AG04449 (cell line): ENCODE data around the gene ATP2B1.

ENCODE experiments used
- CTCF ChIA-PET: fragments of 350-600 bp; formaldehyde crosslinking; extraction: SDS; loops from one replicate; lab custom pipeline; 2021; ENCODE audit warnings: antibody characterized with exemption; lab: Yijun Ruan, JAX
- POLR2A ChIA-PET: fragments of 400-600, 350-600 bp; formaldehyde crosslinking; extraction: SDS; loops from one replicate; lab custom pipeline; 2020; ENCODE audit warnings: antibody characterized with exemption, inconsistent platforms; lab: Yijun Ruan, JAX
- DNase-seq: peaks from one replicate; pipeline ENCODE4 v3.0.0-alpha.2; 2010; ENCODE audit warnings: low read depth, low spot score
- H3K4me3 ChIP-seq: 2 replicates; pipeline ENCODE4 v1.5.1; 2011; ENCODE audit warnings: low read depth, mild to moderate bottlenecking, control low read depth, low read length
- TF ChIP-seq, protein P1 (sequence below): IDR thresholded peaks from one replicate; pipeline ENCODE4 v1.5.1; 2011; ENCODE audit warnings: mild to moderate bottlenecking, moderate library complexity, low read length, control low read depth, inconsistent platforms; ENCODE audit not compliant: insufficient read depth; ENCODE audit errors: missing control alignments

The ATP2B1 gene

DNA sequence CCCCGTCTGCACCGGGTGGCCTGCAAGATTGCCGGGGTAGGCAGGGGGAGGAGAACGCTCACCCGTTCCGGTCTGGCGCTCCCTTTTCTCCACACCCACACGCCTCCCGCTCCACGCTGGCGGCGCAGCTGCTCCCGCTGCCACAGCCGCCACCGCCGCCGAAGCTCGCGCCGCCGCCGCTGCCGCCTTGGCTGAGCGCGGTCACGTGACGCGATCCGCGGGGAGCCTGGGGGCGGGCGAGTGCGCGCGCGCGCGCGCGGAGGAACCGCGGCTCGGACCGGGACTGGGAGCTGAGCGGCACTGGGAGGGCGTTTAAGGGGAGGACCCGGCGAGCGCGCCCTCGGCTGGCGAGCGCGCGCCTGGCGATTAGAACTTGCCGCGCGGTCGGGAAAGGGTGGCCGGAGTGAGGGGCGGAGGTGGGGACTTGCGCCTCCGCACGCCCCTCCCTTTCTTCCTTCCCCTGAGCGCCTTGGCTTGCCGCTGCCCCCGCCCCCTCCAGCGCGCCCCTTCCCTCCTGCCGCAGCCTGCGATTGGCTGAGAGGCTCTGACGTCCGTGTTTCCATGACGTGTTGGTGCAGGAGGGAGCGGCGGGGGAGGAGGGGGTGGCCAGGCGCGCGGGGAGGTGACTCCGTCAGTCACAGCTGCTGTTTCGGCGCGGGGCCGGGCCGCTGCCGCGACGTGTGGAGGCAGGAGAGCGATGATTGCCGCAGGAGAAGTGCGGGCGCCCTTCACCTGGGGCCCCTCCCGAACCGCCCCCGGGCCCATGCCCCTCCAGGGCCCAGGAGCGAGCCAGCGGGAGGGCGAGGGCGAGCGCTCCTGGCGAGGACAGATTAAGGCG, 738 bp upstream of the ATP2B1 start:
- ChIA-PET POLR2A (interaction anchor here (0.6 to 2.5 kb wide), 17 partner anchors 13 to 1231 kb away, joined by 3 to 17 read pairs (median 3); no protein-coding TSS in a partner anchor), CTCF (interaction anchor here (0.8 to 1.7 kb wide), 8 partner anchors 8 to 321 kb away, joined by 3 to 6 read pairs (median 3); no protein-coding TSS in a partner anchor)
- DNase-seq, result peak; percentile 95
- peak overlapping the region; percentile 85 for H3K4me3 ChIP-seq
- TF ChIP-seq, protein P1, sequence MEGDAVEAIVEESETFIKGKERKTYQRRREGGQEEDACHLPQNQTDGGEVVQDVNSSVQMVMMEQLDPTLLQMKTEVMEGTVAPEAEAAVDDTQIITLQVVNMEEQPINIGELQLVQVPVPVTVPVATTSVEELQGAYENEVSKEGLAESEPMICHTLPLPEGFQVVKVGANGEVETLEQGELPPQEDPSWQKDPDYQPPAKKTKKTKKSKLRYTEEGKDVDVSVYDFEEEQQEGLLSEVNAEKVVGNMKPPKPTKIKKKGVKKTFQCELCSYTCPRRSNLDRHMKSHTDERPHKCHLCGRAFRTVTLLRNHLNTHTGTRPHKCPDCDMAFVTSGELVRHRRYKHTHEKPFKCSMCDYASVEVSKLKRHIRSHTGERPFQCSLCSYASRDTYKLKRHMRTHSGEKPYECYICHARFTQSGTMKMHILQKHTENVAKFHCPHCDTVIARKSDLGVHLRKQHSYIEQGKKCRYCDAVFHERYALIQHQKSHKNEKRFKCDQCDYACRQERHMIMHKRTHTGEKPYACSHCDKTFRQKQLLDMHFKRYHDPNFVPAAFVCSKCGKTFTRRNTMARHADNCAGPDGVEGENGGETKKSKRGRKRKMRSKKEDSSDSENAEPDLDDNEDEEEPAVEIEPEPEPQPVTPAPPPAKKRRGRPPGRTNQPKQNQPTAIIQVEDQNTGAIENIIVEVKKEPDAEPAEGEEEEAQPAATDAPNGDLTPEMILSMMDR, result peak; percentile 8

- DNase-seq, result no peak
- ChIA-PET CTCF (interaction anchor here (1.0 to 1.5 kb wide), 3 partner anchors 10 to 164 kb away, joined by 3 to 6 read pairs (median 3); no protein-coding TSS in a partner anchor), POLR2A (interaction anchor here (1.2 to 2.5 kb wide), 6 partner anchors 12 to 269 kb away, joined by 3 to 17 read pairs (median 4); no protein-coding TSS in a partner anchor)
- H3K4me3 ChIP-seq, result peak overlapping the region; percentile 85
- TF ChIP-seq, protein P1, result peak; percentile 4
Measured at GRCh38 chr12:89707703-89708564, 704 bp downstream of the ATP2B1 start.

DNA sequence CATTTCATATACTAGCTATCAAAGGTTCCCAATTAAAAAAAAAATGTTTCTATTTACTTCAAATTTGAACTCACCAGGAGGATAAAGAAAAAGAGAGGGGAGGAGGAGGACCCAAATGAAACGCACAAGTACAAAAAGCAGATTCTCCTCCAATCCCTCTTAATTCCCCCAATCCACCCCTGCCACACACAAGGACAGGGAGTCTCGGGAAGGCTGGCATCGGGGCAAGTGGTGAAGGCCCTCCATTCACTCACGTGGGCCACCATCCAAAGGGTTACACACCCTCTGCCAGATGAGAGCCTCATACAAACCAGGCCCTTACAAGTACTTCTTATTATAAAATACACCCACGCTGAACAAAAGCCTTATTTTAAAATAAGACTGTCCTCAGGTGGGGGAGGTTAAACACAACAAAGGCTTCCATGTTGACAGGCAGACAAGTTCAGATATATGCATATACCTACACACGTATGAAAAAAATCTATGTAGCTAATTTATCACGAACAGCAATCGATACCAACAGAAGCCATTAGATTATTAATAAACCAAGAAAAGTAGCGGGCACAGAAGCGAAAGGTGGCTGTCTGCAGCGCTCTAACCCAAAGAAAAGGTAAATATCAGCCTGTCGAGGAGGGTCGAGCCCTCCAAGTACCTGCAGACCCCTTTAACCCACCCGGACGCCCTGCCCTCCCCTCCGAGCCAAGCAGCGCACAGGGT, 1.5 kb downstream of the ATP2B1 start:
- ChIA-PET CTCF (interaction anchor here (0.8 to 1.4 kb wide), 2 partner anchors 164 to 236 kb away, joined by 3 read pairs; no protein-coding TSS in a partner anchor), POLR2A (no interaction called here)
- no peak for DNase-seq
- TF ChIP-seq, protein P1, result no peak
- H3K4me3 ChIP-seq, result peak overlapping the region; percentile 85

DNA sequence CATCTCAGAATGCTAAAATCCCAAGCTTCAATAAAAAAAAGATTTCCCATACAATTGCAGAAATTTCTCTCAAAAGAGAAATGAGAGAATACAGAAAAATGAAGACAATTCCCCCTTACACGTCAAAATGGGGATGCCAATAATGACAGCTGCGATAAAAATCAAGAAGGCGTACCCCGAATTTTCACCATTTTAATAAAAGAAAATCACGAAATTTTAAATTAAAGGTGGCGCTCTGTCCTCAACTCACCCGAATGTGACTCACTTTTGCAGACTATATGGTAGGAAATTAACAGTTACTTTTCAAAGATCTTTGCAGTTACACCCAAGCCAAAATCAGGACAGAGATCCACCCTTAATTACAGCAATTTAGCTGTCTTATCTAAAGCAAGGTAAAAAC, 2.1 kb downstream of the ATP2B1 start:
- DNase-seq, result no peak
- ChIA-PET POLR2A (interaction anchor here (0.7 kb wide), 1 partner anchor 182 kb away, joined by 4 read pairs; no protein-coding TSS in a partner anchor), CTCF (interaction anchor here (0.6 to 1.4 kb wide), 3 partner anchors 163 to 1260 kb away, joined by 3 to 4 read pairs (median 3); no protein-coding TSS in a partner anchor)
- TF ChIP-seq, protein P1, result no peak
- no peak overlapping the region for H3K4me3 ChIP-seq

GRCh38 chr12:89704457-89704856, 4.2 kb downstream of the ATP2B1 start:
- CTCF ChIA-PET, result no interaction called here
- no peak overlapping the region for H3K4me3 ChIP-seq
- no peak for DNase-seq
- TF ChIP-seq, protein P1, result no peak
- POLR2A ChIA-PET, result no interaction called here
